ENCODE data around the gene LPP.

Gene LPP

DNA sequence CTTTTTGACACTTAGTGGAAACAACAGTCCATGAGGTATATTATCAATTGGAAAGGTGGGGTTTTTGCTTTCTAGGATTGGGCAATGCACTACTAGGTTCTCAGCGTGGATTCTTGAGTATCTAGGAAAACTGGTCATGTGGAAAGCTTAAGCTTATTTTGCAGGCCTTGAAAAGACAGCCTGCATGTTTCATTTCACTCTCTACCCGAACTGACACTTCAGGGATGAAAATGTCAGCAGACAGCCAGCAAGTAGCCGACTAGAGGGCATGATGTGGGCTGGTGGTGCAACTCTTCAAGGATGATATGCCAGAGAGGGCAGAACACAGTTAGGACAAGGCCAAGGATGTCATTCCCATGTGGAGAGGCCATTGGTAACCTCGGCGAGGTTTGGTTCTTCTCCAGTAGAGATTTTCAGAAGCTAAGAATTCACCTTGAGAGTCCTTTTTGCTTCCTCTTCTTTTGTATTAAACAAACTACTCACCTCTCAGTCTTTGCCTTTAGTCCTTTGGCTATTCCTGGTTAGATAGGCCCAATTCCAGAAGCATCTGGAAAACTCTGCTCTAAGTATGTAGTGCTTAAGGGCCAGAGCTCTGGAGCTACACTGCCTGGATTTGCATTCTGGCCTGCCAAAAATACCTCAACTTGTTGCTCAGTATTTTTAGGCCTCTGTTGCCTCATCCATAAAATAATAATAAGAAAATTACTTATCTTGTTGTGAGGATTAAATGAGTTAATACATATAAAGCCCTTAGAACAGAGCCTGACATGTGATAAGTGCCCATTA lies 17.9 kb downstream of the LPP start:
- no peak for DNase-seq

DNA sequence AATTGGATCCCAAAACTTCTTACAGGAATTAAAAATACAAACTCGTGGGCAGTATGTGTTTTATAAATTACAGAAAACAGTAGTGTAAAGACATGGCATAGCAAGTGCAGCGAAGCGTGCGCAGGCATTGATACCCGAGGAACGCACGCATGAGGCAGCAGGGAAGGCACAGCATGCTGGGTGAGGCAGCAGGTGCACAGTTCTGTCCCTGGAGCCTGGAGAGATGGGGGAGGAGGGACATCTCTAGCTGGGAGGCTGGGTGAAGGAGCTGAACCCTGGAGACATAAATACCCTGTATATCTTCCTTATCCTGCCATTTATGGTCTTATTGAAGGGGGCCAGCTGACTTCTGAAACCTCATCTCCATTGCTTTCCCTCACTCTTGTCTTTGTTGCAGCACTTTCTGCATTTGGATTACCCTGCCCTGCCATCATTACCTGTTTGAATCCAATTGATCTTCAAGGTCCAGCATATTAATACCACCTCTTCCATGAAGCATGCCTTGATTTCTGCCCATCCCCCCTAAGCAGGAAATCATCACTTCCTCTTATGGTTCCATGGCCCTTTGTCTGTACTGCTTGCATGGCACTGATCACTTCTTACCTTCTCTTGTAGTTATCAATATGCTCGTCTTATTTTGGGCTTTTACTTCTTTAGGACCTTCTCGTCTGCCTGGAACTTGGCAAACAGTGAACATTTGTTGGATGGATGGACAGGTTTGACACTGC lies 20.5 kb downstream of the LPP start:
- no peak for DNase-seq

DNA sequence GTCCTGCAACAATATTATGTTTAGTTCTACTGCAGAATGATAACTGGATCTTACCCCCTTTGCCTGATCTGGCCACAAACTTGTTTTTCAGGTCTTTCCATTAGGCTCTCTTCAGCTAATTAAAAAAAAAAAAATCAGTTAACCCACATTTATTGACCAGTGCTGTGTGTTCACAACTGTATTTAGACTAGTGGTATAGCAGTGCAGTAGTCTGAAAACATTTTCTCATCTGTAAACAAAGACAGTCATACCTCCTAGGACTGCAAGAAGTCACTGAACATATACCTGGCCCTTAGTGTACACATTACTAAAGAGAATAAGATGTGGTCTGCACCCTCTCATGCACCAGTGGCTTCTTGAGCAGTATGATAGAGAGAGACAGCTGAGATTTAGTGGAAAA lies 22.5 kb downstream of the LPP start:
- DNase-seq = no peak

DNA sequence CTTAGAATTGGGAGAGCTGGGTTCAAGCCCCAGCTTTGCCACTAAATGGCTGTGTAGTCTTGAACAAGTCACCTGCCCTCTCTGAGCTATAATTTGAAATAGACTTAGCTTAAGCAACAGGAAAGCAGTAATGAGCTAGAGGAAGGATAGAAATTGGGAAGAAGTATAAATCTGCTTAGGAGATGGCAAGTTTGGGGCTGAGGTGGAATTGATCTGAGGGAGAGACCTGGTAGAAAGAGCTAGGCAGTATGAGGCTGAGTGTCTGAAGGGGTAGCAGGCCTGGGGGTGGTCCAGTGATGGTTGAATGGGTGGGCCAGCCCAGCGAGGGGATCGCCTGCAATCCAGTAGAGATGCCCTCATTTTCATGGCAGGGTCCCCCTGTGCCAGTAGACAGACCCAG lies 22.9 kb downstream of the LPP start:
- no peak for DNase-seq

DNA sequence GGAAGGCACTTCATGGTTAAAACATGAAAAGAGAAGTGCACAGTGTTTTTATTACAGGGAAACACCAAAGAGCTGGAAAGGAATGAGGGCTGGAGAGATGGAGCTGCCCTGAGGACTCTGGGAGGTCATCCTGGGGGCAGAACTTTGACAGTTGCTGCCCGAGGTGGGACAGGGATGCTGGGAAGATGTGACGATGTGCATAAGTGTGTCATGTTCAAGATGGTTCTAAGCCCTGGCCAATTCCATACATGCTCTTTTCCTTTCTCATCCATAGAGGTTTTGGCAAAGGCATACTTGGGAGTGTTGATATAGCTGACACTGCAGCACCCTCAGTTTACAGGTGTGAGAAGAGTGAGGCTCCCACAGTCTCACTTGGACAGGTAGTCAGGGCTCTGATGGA lies 23.8 kb downstream of the LPP start:
- no peak for DNase-seq

DNA sequence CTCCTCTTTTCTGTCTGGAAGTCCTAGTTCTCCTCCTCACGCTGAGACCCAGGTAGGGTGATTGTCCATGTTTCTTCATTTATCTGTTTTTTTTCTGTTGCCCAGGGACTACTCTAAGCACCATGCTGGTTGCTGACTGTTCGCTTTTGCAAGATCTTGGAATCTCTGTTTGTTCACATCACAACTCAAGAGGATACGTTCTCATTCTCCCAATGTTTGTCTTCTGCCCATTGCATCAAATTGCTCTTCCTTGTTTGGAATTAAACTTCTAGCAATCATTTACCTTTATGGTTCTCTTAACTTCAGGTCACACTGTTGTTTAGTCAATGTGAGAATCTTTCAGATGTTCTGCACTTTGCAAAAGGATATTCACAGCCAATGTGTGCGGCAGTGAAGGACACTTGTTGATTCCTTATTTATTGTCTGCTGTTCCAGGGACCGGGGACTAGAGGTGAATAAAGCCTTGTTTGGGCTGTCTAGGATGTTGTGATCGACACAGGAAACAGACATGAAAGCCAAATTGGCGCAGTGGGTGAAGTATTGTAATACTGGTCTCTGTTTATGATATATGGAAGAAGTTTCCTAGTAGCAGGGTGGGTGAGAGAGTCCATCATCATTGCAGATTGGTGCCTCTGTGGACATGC lies 24.5 kb downstream of the LPP start:
- no peak for DNase-seq

DNA sequence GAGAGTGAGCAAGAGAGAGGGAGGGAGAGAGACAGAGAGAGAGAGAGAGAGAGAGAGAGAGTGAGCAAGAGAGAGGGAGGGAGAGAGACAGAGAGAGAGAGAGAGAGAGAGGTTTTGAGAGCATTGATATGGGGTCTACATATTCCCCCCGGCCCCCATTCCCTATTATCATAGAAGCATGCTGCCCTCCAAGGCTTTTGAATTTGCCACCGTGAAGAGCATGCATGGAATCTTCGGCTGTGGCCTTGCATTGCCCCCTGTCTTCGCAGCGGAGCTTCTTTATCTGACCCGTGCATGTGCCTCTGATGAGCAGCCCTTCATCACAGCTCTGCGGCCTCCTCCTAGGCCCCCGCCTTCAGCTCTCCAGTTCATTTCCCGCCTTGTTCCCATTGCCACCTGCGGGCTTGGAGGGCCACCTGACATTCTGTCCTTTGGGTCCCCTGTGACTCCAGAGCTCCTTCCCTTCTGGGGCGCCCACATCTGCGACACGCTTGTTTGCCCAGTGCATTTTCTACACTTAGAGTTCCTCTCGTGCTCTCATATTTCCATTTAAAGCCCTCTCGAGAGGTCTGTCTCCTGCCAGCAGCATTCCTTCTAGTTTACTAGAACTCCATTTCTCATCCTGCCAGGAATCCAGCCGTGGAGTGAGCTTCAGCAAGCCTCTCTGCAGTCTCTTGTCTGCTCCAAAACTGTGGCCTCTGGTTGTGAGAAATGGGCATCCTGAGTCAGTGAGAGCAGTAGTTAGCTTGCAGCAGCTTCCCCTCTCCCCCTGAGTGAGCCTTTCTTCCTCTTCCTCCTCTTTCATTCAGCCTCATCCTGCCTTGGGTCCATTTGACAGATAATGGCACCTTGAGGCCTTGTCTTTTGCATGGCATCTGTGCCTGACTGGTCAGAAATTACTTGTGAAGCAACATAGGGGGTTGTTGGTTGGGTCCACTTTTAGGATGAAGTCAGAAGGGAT lies 25.3 kb downstream of the LPP start:
- no peak for DNase-seq

DNA sequence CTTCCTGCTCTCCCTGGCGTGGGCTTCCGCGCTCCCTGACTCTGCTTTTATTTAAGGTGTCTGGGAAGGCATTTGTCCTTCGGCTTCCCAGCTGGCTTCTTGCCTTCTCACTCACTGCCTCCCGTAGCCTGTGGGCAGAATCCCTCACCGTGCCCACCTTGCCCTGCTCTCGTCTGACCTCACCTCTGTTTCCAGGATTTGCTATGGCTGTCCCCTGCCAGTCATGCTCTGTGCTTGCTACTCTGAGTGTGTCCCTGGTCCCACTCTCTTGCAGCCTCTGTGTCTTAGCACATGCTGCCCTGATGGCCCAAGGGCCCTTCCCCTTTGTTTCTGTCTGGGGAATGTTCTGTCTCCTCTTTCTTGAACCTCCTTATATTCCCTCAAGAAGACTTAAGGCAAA lies 26.2 kb downstream of the LPP start:
- no peak for DNase-seq

DNA sequence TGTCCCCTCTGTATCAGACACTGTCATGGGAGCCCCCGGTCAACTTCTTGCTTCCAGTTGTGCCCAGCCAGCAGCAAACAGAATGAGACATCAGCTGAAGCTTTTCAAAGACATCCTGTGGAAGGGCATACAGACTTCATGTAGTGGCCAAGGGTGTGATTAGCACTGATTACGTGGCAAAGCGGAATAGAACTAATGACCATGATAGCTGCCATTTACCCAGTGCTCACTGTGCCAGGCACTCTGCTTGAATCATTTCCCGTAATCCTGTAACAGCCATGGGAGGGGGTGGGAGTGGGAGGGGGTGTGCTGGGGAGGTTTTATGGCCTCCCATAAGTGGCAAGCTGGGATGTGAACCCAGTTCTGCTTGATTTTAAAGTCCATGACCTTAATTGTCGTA lies 29.5 kb downstream of the LPP start:
- DNase-seq = no peak

DNA sequence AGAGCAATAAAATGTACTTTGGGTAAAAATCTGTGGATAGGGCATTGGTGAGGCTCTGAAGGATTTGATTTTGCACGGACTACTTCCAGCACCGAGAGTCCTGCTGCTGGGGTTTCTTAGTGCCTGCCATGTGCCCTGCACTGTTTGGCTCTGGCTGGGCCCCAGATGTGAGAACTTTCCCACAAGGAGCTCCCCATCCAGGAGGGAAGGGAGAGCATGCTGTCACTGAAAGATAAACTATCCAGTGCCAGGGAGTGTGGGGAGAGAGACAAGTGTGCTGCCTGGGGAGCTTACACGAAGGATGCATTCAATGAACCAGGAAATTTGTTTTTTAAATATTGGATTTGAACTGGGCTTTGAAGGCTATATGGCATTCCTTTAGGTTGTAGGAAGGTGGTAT lies 30.2 kb downstream of the LPP start:
- DNase-seq = no peak

DNA sequence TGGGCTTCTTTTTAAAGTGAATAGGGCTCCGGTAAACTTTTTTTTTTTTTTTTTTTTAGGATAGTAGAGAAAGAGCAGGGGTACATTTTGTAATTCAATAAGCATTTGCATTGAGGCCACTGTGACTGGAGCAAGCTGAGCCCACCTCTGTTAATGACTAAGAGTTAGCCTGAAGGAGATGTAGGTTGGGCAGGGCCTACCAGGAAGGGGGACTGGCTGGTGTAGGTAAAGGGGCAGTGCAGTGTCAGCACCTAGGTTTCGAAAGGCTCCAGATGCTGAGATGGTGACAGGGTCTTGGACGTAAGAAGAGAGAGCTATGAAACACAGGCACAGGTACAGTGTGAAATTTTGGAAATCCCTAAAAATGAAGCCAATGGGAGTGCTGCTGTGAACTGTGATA lies 30.7 kb downstream of the LPP start:
- DNase-seq = no peak

DNA sequence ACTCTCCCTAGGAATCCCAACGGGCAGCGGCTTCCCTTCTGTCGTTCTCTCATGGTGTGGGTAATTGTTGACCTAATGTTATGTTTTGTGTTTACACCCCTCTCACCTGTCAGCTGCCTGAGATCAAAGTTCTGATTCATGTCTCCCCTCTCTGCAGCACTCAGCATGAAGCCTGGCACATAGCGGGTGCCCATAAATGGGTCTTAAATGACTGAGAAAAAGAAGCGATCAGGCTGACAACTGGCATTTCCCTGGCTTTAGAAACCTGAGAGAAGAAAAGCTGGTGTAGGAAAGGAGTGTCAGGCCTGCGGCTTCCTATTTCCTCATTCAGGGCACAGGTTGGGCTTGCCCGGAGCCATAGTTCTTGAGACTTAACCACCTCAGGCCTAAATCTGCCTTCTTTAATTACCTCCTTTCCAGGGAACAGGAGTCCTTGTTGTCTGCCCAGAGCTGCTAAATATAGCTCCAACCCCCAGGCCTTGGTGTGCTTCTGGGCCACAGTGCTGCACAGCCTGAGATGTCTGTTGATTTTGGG lies 31.8 kb downstream of the LPP start:
- peak in 1 of 2 donors; percentile 17 for DNase-seq

DNA sequence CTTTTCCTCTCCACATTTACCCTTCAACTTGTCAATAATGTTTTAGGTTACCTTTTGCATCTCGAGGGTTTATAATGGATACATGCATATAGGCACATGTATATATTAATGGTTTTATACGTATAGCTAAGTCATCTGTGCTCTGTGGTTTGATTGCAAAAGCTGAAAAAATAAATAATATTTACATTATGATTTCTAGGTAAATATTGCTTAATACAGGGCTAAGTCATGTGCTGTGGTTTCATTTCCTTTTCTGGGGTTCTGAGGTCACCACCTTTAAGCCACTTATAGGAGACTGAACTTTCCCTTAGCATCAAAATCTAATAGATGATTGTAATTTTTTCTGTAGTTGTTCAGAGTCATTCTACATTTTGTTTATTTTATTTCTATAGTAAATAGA lies 33.1 kb downstream of the LPP start:
- DNase-seq = peak in 1 of 2 donors; percentile 40

DNA sequence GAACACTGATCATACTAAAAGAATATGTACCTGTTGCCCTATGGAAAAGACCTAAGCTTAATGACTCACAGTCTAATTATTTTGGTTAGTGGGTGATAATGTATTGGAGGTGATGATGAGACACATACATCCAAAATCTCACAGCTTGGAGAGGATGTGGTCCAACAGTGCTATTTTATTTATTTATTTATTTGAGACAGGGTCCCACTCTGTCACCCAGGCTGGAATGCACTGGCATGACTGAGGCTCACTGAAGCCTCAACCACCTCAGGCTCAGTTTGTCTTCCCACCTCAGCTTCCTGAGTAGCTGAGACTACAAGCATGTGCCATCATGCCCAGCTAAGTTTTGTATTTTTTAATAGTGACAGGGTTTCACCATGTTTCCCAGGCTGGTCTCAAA lies 35.0 kb downstream of the LPP start:
- no peak for DNase-seq

DNA sequence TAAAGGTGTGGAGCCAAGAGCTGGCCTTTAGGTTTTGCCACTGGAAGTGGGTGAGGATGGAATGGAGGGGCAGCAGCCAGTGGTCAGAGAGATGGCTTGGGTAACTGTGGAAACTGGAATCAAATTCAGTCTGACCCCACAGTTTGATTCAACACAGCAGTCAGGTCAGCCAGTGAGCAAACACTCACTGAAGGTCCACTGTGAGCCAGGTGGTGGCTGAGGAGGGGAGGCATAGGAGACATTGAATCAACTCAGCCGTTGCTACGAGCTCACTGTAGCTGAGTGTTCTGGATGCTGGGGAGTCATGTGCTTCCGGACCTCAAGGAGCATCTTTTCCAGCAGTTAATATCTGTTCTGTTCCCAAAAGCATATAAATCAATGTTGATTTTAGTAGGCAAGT lies 37.5 kb downstream of the LPP start:
- no peak for DNase-seq

DNA sequence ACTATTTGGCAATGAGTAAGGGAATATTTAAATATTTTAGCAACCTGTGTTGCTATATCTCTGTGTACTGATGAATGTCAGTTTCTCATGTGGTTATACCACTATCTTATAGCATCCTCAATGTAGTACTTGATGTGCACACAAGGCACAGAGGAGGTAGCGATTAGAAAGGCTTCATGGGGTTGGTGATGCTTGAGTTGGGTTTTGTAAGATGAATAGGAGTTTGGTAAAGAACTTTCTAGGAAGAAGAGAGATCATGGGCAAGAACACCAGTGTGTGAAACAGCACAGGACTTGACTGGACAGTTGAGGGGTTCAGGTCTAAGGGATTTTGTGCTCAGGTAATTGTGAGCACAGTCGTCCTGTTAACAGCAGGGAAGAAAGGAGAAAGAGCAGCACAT lies 38.1 kb downstream of the LPP start:
- no peak for DNase-seq

DNA sequence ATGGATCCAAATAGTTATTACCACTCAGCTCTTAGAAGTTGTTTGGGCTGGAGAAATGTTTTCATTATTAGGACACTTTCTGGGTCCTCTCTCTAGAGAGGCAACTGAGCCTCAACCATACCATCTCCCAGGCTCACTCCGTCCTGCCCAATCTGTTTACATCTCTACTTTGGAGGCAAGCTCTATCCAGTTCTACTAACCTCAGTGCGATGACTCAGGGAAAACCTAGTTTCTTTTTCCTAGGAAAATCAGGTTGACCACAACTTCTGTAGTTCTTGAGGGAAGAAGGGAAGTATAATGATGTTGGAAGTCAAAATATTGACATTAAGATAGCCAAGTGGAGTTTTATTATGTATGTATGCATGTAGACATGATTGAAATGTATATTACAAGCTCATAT lies 40.4 kb downstream of the LPP start:
- no peak for DNase-seq

DNA sequence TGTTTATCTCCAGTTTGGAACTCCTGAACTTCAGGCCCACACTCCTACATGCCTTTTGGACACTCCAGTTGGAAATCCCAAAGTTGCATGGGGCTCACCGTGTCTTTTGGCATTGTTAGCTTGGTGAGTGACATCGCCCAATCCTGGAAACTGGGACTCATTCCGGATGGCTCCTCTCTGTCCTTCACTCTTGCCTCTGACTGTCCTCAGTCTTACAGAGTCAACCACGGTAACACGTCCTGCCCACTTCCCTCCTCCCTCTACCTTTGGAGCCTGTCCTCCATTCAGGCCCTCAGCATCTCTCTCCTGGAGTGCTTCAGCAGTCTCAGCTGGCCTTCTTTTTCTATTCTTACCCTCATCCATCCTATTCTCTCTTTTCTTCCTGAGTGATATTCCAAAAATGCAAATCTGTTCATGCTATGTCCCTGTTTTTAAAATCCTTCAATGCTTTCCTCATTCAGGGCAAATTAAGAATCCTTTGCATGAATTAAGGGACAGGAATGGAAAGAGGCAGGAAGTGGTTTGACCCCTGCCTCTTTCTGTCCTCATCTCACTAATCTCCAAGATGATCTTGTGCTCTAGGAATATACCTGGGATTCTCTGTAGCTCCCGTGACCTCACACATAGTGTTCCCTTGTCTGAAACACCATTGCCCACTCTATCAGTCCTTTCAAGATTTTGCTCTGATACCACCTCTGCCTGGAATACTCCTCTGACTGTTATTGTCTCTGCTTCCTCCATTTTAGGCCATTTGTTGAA lies 42.5 kb downstream of the LPP start:
- no peak for DNase-seq

DNA sequence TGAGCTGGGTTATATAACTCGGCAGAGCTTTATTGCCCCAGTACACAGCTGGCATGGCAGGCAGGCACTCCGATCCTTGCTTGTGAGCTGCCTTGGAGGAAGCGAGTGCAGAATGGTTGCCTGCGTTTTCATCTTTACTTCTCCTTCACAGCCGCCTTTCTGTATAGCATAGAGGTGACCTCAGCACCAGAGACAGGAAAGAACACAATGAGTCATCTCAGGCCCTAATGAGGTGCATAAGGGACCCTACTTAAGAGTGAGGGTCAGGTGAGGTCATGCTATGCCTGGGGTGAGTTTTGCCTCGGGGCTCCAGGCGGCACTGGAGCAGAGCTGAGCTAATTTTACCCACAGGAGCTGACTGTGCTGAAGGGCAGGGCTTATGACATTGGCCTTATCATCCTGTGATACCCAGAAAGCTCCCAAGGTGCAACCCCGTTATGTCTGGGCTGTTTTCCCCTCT lies 43.5 kb downstream of the LPP start:
- peak in 1 of 2 donors; percentile 21 for DNase-seq

DNA sequence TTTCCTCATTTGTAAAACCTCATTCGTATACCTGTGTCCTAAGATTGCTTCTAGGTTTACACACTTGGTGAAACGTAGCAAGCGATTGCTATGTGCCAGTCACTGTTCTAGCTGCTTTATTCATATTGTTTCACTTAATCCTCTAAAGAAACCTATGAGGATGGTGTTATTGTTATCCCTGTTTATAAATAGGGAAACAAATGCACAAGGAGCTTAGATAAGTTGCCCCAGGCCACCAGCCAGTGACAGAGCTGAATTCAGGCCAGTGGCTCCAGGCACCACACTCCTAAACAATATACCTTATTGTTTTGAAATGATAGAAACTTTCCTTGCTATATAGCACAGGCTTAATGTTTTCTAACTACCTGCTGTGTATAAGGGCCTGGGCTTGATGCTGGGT lies 44.0 kb downstream of the LPP start:
- DNase-seq = no peak

DNA sequence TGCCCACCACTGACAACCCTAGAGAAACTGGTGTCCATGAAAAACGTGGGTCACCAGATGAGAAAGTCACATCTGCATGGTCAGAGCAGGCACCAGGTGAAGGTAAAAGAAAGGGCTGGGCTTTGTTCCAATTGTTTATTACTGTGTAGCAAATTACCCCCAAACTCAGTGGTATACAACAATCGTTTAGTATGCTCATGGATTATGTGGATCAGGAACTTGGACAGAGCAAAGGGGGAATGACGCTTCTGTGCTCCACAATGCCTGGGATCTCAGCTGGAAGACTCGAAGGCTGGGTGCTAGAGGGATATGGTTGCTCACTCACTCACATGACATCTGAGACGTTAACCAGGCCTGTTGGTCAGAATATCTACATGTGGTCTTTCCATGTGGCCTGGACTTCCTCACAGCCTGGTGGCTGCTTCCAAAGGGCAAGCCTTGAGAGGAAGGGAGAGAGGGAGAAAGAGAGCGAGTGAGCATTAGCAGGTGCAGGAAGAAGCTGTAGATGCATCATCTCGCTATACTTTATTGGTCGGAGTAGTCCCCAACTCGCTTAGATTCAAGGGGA lies 44.9 kb downstream of the LPP start:
- no peak for DNase-seq

Measured in CD4-positive, alpha-beta T cell treated with Interleukin-4 for 1 hour (primary cell).